NCI-H82 treated with DMSO at 0.1 percent for 48 hours (cell line): Measurements from ENCODE around the gene MUC6.

Source experiments
- DNase-seq: peaks from one replicate; lab custom pipeline; 2025; ENCODE audit not compliant: unreplicated experiment; lab: John Stamatoyannopoulos, UW

The MUC6 gene

DNA sequence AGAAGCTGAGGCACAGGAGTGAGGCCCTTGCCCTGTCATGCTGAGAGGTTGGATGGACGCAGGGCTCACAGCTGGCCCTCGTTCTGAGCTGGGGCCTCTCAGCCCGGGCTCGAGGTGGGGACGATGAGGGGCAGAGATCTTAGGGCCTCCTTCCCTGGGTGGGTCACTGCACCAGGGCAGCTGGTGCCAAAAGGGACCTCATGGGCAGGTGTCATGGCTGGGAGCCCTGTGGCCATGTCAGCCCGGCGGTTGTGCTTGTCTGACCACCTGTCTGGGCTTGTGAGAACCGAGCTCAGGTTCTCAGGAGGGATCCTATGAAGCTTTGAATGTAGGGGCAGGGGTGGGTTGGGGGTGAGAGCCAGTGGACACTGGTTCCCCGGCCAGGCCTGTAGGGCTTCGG, 1.8 kb upstream of the MUC6 start:
- no peak for DNase-seq

DNA sequence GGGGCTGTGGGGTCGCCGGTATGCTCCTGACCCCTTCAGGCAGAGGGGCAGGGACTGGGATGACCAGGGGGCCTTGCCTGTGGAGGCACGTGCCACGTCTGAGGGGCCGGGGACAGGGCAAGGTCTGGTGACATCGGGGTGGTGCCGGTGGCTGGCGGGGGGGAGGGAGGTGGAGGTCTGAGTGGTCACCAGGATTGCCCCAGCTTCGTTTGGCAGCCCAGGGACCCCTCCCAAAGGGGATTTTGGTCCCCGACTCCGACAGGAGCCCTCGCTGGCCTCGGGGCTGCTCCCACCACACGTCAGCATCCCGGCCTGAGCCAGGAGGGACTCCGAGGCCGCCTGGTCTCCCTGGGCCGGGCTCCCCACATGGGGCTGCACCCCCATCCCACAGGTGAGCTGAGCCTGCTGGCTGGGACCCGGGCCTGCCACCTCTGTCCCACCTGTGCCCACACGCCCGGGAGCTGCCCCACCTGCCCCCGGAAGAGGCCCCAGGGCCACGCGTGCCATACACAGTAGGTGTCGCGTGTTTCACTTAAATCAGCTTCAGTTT, 1.1 kb upstream of the MUC6 start:
- no peak for DNase-seq

- no peak for DNase-seq
Measured at GRCh38 chr11:1036931-1037330, 413 bp upstream of the MUC6 start.

- DNase-seq = no peak
Measured at GRCh38 chr11:1035577-1036283, 788 bp downstream of the MUC6 start.

DNA sequence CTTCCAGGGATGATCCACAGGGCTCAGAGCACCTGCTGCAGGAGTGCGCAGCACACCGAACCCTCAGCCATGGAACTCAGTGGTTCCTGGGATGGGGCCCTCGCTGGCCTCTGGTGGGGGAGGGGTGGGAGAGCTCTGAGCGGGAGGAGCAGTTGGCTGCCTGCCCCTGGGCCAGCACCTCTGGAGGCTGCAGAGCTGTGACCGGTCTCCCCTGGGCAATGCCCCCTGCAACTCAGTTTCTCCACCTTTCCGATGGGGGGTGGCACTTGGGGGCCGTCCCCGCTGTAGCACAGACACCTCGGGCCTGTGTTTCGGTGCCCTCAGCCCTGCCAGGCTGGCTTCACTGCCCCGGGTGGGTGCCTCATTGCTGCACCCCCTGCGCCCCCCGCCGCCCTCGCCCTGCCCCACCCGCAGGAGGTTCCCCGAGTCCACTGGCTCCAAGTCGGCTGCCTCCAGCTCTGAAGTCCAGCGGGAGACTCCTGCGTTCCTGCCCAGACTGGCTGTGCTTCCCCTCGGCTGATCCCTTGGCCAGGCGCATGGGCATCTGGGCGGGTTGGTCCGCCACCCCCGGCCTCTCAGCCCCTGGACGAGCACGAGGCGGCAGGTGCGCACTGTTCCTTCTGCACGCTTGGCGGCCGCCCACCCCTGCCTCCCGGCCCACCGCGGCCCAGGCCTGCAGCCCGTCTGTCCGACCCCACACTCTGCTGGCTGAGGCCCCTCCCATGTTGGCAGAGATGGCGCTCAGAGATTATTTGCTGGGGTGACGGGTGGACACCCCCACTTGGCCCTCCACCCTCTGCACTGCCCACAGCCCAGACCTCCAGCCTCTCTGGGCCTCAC, 1.8 kb downstream of the MUC6 start:
- DNase-seq = no peak

DNA sequence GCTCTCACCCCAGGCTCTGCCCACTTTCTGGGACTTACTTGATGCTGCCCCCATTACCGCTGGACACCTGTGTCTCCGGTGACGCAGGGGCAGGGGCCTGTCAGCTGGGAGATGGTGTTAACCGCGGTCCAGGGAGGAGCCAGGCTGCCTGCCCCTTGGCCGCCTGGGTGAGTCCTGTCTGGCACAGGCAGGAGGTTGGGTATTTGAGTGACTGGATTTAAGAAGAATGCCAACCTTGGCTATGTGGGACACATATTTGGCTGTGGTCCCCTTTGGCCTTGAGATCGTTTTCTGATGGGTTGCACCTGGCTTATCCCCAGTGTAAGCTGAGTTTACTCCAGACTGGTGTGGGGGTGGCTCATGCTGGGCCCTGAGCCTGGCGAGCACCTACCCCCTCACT, 2.5 kb downstream of the MUC6 start:
- no peak for DNase-seq

DNA sequence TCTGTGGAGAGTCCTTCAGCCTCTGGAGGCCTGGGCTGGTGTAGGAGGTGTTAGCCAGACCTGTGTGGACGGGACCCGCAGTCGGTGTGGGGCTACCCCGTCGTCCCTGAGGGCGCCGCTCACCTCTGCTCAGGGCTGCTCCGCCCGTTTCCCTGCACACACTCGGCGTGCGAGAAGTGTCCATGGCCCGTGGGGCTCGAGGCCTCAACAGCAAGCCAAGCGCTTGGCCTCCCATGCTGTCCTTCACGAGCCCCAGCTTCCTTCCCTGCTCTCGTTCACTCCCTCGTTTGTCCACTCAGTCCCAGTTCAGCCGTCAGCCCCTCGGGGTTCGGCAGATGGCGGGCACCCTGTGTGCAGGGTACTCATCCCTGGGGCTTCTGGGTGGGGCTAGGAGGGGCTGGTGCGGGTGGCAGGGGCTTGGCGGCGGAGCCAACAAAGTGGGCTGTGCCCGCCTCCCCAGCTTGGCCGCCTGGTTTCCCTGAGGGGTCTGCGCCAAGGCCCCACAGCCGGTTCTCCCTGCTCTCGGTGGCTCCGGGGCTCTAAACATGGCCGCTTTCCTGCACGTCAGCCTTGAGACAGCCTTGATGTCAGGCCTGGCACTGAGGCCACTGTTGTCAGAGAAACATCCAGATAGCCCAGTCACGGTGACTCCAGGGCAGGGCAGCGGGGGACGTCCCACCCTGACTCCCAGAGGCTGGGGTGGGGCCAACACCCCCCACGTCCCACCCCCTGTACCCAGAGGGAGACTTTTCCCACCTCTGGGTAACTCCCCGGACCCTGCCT, 3.3 kb downstream of the MUC6 start:
- no peak for DNase-seq

DNA sequence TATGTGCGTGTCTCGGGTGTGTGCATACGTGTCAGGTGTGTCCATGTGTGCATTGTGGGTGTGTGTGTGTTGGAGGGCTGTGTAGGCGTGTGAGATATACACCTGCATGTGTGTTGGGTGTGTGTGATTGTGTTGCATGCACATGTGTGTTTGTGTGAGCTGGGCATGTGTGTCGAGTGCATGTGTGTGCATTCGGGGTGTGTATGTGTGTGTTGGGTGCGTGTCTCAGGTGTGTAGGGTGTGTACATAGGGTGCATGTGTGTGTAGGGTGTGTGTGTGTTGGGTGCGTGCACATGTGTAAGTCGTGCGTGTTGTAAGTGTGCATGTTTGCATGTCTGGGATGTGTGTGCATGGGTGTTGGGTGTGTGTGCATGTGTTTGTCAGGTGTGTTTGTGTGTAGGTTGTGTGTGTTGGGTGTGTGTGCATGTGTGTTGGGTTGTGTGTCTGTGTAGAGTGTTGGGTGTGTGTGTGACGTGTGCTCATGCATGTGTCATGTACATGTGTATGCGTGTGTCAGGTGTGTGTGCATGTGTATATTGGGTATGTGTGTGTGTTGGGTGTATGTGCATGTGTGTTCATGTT, 4.1 kb downstream of the MUC6 start:
- no peak for DNase-seq

GRCh38 chr11:1031121-1031899, 5.2 kb downstream of the MUC6 start:
- no peak for DNase-seq

- no peak for DNase-seq
Measured at GRCh38 chr11:1030556-1030955, 6.0 kb downstream of the MUC6 start.

DNA sequence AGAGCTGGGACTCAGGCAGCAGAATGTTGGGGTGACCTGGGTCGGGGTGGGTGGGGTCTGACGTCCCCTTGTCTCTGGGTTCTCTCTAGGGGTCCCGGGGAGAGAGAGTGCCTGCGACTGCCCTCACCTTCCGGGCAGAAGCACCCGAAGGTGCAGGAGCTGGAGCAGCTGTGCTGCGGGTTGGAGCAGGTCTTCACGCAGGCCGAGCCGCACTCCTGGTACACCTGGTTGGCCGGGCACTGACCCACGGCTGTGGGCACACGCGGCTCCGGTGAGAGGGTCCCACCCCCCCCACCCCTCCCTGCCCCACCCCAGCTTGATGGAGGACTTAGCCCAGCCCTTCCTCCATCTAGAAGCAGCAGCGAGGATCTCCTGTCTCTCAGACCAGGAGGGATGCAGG, 6.4 kb downstream of the MUC6 start:
- no peak for DNase-seq

DNA sequence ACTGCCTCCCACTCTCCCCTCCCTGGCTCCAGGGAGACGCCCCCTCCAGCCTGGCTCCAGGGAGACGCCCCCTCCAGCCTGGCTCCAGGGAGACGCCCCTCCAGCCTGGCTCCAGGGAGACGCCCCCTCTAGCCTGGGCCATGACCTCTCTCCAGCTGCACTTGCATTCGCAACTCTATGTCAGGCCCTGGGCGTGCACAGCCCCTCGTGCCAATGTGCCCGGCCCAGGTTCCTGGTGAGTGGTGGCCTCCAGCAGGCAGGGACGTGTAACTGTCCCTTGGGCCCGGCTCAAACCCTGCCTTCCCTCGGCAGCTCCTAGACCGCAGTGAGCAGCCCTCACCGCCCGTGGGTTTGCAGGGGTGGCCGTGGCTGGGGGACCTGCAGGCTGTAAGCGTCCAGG, 6.9 kb downstream of the MUC6 start:
- DNase-seq = no peak

DNA sequence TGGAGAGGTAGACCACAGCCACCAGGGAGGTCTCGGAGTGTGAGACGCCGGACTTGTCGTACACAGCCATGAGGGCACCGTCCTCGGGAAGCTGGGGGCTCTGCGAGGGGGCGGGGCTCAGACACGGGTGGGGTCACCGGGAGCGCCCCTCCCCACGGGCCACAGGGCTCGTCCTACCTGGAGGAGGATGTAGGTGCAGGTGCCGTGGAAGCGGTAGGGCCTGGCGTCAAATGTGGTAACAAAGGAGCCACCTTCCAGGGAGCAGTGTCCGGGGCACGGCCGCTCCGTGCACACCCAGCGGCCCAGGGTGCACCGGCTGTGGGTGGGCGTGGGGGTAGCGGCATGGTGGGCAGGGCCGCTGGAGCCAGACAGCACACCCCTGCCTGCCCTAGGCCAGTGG, 7.5 kb downstream of the MUC6 start:
- no peak for DNase-seq

- DNase-seq = no peak
Measured at GRCh38 chr11:1028616-1029015, 7.9 kb downstream of the MUC6 start.

GRCh38 chr11:1028291-1028540, 8.3 kb downstream of the MUC6 start:
- DNase-seq = no peak

GRCh38 chr11:1027483-1028290, 8.8 kb downstream of the MUC6 start:
- no peak for DNase-seq

DNA sequence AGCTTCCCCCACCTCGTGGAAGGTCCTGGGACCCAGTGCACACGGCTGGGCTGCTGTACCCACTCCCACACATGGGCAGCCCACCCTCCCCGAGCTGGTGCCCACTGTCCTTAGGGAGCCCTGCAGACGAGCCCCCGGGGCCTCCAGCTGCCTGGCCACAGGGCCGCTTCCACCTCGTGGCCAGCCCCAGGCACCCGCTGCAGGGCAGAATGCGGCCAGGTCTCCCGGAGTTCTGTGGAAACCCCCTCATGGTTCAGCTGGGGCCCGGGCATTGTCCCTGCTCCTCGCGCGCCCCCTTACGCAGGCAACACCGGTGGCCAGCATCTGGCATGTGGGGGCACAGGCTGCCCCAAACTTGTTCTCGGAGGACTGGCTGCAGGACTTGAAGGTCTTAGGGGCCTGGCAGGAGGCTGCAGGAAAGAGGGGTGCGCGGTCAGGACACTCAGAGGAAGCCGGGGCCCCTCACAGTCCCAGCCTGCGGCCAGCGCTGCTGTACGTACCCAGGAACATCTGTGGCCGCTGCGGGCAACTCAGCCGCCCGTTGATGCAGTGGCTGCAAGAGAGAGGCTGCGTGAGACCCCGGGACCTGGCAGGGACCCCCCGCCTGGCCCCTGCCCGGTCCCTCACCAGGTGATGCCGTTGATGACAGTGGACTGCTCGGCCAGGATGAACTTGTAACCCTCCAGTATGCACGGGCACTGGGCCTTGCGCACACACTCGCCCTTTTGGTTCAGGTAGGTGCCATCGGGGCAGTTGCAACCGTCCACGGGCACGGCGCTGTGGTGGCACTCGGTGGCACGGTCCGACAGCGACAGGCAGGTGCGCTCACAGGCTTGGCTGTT, 9.7 kb downstream of the MUC6 start:
- no peak for DNase-seq

DNA sequence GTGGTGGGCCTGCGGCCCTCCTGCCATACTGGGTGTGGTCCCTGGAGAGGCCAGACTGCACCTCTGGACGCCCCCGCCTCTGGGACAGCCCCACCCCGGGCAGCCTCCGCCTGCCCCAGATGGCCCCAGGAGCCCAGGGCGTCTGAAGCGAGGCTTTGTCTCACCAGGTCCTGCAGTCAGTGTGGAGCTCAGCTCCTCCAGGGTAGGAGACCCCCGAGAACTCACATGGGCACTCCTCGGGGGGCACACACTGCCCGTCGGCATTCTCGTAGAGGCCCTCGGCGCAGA, 10.4 kb downstream of the MUC6 start:
- no peak for DNase-seq
